HG03108 (cell line): ENCODE data around the gene PGAP1.
A peak's percentile ranks its signal among the peaks of the same experiment; 100 is the strongest.

Experiments
- ATAC-seq: cut with Tn5 transposase; IDR thresholded peaks from one replicate; pipeline ENCODE4 v1.9.1; 2021; ENCODE audit warnings: moderate library complexity; ENCODE audit not compliant: unreplicated experiment

PGAP1 gene

GRCh38 chr2:196804381-196804780 is 122.1 kb downstream of the PGAP1 start:
- no peak for ATAC-seq

- no peak for ATAC-seq
These were observed 124.1 kb downstream of the PGAP1 start for GRCh38 chr2:196802401-196802800.

- no peak for ATAC-seq
These were observed 124.7 kb downstream of the PGAP1 start for GRCh38 chr2:196801674-196802261.

GRCh38 chr2:196798980-196799379 is 127.5 kb downstream of the PGAP1 start:
- ATAC-seq = no peak

- ATAC-seq = no peak
These were observed 133.6 kb downstream of the PGAP1 start for GRCh38 chr2:196792865-196793264.

- peak; percentile 46 for ATAC-seq
These were observed 142.9 kb downstream of the PGAP1 start for GRCh38 chr2:196783431-196784094.
